Measurements from ENCODE around the gene NALF2.

The NALF2 gene

DNA sequence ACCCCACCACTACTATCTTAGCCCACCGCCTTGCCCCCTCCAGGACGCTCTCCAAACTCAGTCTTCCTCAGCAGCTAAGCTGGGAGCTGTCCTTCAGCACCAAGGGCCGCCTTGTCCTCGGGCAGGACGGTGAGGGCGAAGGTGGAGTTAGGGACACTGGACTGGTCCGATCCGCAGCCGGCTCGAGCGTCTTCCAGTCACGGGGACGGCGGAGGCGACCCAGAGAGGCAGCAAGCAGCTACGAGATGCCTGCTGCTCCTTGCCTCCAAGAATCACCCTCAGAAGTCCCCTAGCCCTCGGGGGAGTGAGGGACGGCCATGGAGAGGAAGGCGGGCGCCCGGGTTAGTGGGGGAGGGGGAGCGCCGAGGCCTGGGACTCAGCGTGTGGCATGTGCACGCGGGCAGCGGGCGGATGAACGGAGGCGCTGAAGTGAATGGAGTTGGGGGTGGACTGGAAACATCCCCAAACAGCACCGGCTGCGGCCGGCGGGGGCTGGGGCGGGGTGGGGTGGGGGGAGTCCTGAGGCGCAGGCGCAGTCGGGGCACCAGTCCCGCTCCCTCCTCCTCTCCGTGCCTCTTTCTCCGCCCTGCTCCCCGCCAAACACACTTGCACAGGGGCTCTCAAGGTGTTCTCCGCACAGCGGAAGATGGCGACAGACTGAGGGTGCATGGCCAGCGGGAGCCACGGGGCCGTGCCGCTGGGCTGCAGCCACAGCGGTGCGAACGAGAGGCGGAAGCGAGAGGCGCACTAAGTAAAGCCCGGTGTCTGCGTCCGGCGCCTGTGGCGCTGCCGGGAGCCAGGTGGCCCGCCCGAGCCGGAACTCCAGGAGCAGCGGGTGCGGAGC, at the start of gene NALF2:
TSS of gene NALF2 (plus strand) at position 545 of the 844 bp plus-strand sequence. CDS start 957 bp downstream, outside the sequence.
- DNase-seq = no peak

DNA sequence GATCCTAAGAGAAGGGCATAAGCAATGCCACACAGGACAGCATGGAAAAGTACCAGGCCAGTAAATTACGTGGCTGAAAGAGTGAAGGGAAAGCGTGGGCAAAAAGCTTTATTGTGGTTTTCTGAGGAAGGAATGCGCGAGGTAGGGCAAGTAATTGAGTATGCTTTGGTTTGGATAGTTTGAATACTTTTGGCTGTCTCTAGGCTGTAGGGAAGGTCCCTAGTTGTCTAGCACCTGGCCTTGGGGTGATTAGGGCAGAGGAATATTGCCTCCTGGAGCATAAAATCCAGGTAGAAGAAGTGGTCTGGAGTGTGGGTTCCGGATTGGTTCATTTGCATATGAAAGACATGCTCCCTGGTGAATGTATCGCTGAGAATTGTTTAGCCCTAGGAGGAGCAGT, 46.4 kb upstream of the NALF2 start:
- no peak for DNase-seq

- DNase-seq = no peak
Observed at GRCh38 chrX:69466546-69466945, 37.6 kb upstream of the NALF2 start.

- no peak for DNase-seq
Observed at GRCh38 chrX:69469975-69470374, 34.2 kb upstream of the NALF2 start.

GRCh38 chrX:69489625-69490024, 14.5 kb upstream of the NALF2 start:
- DNase-seq = no peak

DNA sequence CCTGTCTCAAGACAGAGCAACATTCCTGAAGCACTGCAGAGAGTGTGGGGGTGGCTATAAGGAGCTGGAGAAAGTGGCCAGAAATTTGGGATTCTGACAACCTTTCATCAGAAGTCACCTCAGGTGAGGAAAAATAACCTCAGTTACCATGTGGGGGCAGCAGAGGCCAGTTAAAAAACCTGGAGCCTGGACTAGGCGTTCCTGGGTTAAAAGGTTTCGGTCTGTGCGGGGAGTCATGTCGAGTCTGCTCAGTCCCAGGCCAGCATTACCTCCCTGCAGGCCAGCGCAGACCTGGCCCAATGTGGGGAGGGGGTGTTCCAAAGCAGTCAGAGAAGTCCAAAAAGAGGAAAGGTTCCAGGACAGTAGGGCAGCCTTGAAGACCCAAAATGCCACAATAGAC, 10.9 kb upstream of the NALF2 start:
- DNase-seq = no peak

DNA sequence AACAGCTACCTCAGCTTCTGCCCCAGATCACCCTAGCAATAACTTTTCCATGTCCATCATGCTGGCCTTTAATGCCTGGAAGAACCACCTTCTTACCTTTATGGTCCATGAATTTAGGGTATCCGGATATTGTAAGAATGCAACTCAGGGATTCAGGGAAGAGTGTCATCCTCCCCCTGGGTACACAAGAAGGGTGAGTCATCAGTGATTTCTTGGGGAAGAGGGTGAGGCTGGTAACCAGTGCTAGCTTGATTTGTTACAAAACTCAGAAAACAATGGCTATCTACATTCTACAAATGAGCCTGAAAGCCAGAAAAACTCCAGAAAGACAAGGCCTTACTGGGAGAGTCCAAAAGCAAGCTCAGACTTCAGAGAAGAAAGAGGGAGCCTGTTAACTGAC, 10.4 kb upstream of the NALF2 start:
- no peak for DNase-seq

DNA sequence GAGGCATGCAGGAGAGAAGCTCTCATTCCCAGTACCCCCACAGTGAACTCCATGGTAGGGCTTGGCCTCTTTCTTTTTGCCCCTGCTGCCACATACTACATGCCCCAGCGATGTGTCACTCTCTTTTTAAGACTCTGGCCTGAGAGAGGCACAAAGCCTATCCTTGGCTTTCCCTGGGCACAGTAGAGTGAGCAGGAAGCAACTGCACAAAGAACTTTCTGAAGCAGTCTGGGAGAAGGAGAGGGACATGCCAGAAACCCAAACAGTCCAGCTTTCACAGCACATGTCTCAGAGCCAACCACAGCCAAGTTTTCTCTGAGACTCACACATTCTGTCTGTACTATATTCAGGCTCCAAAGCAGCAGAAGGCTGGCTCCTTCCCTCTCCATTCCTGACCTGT, 7.9 kb upstream of the NALF2 start:
- DNase-seq = no peak

GRCh38 chrX:69501429-69501828, 2.7 kb upstream of the NALF2 start:
- no peak for DNase-seq

DNA sequence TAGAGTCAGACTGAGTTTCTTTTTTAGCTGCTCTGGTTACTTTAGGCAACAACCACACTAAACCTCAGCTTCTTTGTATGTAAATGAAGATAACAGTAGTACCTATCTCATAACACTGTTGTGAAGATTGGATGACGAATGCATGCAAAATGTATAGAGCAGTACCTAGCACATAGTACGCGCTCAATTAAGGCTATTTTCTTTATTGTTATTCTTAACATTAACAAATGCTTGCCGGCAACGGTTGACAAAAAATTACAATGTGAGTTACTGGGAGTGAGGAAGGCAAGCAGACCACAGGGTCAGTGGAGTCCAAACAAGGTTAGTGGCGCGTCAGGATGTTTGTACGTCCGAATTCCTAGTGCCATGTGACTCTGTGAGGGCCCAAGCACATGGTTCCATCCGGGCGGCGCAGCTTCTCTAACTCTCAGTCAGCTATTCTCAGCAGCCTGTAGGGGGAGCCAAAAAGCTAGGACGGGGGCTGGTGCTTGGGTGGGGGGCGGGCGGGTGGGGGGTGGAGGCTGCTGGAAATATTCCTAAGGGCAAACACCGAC, 821 bp upstream of the NALF2 start:
- DNase-seq = no peak

DNA sequence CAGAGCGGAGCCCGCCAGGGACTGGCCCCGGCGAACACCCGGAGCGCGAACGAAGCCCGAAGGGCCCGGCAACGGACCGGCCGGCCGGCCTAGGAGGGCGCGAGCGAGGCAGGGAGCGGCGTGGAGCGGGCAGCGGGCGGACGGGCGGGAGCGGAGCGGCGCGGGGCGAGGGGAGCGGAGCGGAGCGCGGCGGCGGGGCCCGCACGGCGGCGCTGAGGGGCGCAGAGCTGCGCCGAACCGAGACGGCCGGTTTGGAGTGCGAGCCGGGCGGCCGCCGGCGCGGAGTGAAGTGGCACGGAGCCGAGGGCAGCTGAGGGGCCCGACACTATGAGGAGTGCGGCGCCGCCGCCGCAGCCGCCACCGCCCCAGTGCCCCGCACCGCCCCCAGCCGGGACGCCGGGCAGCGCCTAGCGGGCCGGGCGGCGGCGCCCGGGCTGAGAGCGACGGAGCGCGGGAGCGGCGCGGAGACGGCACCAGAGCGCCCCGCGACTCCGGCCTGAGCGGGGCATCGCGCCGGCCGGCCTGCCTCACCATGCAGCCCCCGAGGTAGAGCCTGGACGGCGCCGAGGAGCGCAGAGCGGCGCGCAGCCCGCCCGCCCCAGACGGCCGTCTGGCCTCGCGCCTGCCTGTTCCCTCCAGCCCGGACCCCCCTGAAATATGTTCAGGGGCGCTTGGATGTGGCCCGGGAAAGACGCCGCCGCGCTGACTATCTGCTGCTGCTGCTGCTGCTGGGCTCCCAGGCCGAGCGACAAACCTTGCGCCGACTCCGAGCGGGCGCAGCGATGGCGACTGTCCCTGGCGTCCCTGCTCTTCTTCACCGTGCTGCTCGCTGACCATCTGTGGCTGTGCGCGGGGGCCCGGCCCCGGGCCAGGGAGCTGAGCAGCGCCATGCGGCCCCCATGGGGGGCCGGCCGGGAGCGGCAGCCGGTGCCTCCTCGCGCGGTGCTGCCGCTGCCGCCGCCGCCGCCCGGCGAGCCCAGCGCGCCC, 793 bp downstream of the NALF2 start:
- no peak for DNase-seq

- DNase-seq = no peak
Observed at GRCh38 chrX:69505772-69506616, 1.9 kb downstream of the NALF2 start.

GRCh38 chrX:69506617-69507499, 2.7 kb downstream of the NALF2 start:
- no peak for DNase-seq

GRCh38 chrX:69507500-69507789, 3.3 kb downstream of the NALF2 start:
- no peak for DNase-seq

GRCh38 chrX:69508610-69509009, 4.5 kb downstream of the NALF2 start:
- no peak for DNase-seq

DNA sequence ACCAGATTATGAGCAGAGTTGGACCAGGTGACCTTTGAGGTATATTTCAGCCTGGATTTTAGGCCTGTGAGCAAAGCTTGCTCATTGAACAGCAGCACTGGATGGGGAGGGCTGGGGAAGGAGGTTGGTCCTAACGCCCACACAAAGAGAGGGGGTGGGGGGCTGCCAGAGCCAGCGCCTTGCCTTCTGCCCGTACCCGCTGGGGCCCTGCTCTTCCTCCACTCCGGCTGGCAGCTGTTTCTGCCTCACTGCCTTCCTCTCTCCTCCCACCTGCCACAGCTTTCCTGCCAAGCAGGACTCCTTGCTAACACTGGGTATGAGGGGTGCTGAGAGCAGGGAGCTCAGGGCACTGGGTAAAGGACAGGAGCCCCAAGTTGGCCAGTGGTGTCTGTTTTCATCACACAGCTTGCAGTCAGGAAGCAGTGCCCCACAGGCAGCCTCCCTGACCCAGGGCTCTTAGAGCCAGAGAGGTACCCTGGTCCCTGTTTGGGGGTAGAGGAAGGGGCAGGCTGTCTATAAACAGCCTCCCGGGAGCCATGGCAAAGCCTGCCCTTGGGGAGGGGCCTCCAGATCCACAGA, 6.1 kb downstream of the NALF2 start:
- no peak for DNase-seq

DNA sequence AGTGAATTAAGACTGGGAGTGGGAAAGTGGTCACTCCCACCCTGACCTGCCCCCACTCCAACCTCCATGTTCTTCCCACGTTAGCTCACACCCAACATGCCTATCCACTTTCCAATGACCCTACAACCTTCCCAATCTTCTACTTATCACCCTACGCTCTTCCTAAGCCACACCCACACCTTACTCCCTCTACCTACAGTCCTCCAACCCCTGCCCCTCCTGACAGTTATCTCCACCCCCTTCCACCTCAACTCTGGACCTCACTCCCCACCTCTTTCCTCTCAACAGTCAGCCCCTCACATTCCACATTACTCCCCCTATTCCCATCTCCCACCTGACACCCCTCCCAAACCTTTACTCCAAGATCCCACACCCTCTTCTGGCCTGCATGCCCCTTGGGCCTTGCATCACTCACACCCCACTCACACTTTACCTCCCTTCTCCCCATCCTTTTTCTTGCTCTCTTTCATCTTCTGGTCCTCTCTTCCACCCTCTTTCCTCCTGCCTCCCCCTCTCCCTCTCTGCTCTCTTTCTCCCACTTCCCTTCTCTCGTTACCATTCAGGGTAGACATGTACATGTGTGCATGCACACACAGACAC, 6.9 kb downstream of the NALF2 start:
- DNase-seq = no peak

DNA sequence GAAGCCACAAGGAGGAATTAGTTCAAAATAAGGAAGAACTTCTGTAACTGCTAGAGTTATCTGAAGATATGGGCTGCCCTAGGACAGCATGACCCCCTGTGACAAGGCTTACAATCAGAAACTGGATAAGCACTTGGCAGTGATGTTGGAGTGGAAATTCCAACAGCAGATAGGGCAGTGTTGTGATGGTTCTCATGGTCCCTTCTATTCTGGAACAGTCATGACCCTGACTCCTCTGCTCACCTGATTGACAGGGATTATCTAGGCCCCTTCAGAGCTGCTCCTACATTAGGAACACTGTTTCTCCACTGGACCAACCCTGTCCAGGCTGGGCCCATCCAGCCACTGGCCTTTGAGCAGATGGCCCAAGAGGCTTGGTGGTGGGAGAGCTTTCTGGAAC, 17.9 kb downstream of the NALF2 start:
- DNase-seq = no peak

DNA sequence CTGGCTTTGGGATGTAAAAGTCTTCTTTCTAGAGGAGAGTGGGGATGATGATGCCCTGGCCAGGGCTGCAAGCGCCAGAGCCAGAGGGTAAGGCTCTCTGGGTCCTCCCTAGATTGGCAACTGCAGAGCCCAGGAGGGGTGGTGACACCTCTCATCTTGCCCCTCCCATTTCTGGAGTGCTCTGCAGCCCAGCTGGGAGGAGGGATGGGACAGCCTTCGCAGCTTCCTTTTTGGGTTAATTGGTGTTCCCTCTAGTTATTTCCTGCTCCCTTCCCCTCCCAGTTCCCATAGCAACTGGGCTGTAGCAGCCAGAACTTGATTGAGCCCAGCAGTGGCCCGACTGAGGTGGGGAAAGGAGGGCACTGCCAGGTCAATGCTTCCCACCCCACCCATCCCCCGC, 19.2 kb downstream of the NALF2 start:
- DNase-seq = no peak

GRCh38 chrX:69524781-69525363, 20.7 kb downstream of the NALF2 start:
- no peak for DNase-seq
